Omental fat pad (tissue), 4 donors: ENCODE measurements around the gene MRGPRF. TPM values are rescaled to one million over a fixed set of nuclear protein-coding genes. Genes with fewer than 3 reads are reported as not detected.

Source experiments
- ATAC-seq: fragments of 150-250 bp; one replicate; pipeline ENCODE4 v1.9.1; 2016; ENCODE audit warnings: mild to moderate bottlenecking, moderate library complexity; ENCODE audit not compliant: low FRiP score
- DNase-seq: peaks from one replicate; pipeline ENCODE4 v3.0.0-alpha.2; 2019; ENCODE audit warnings: low spot score
- total RNA-seq, 4 donors: library from RNA; depleted of rRNA; stranded (reverse); fragments of >200 nt; gene quantifications; one replicate each; pipeline ENCODE4 v1.1.0, GENCODE V29; 2016
- TF ChIP-seq, protein P1 (sequence below), 3 donors: fragments of 450-650 bp; IDR thresholded peaks; one replicate each; pipeline ENCODE4 v1.5.1; 2016 to 2017; ENCODE audit warnings: antibody characterized with exemption in 3 of 3, mild to moderate bottlenecking in 3 of 3, moderate library complexity in 2 of 3

Gene MRGPRF
- total RNA-seq, 4 donors from 2014 or later: 27.8 to 59.4 (median 54.5) TPM

DNA sequence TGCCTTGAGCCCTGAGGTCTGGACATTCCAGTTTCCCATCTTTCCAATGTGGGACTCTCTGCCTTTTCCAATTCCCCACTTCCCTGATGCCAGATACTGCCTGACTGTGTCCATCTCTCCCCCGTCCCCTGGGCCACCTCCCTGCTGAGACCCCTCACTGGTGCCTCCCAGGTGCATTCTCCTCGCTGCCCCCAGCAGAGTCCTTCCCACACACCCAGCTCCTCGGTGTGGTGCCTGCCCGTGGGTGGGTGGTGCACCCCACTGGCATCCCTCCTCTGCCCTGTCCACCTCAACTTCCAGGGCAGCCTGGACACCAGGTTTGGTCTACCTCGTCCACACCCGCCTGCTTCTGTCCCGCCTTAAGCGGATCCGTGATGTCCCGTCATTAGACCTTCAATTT is 4.9 kb upstream of the MRGPRF start:
- DNase-seq (no peak), ATAC-seq (no peak)
- TF ChIP-seq, protein P1, sequence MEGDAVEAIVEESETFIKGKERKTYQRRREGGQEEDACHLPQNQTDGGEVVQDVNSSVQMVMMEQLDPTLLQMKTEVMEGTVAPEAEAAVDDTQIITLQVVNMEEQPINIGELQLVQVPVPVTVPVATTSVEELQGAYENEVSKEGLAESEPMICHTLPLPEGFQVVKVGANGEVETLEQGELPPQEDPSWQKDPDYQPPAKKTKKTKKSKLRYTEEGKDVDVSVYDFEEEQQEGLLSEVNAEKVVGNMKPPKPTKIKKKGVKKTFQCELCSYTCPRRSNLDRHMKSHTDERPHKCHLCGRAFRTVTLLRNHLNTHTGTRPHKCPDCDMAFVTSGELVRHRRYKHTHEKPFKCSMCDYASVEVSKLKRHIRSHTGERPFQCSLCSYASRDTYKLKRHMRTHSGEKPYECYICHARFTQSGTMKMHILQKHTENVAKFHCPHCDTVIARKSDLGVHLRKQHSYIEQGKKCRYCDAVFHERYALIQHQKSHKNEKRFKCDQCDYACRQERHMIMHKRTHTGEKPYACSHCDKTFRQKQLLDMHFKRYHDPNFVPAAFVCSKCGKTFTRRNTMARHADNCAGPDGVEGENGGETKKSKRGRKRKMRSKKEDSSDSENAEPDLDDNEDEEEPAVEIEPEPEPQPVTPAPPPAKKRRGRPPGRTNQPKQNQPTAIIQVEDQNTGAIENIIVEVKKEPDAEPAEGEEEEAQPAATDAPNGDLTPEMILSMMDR (IDR thresholded peaks at IDR 0.05): no peak

DNA sequence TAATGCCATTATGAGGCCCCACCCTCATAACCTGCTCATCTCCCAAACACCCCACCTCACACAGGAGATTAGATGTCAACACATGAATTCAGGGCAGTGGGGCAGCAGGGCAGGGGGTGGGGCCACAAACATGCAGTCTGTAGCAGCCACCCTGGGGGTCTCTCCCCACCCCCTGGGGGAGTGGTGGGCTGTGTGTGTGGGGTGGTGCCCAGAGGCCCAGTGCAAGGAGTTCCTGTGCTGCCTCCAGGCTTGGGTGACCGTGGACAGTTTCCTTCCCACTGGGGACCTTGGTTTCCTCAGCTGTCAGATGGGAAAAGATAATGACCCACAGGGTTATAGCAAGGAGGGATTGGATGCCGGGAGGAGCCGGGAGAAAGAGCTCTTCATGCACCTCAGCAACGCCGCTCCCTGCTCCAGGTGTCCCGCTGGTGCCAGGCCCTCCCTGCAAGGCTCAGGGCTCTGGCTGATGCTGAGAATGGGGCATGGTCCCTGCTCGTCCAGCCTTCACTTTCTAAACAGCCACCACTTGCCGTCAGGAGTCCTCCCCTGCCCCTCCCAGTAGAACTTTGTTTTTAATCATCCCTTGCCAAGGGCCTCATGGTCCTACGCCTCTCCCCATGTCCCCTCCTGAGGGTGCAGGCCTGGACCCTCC is 2.0 kb upstream of the MRGPRF start:
- ATAC-seq: no peak
- TF ChIP-seq, protein P1 (IDR thresholded peaks at IDR 0.05): no peak
- DNase-seq: no peak

DNA sequence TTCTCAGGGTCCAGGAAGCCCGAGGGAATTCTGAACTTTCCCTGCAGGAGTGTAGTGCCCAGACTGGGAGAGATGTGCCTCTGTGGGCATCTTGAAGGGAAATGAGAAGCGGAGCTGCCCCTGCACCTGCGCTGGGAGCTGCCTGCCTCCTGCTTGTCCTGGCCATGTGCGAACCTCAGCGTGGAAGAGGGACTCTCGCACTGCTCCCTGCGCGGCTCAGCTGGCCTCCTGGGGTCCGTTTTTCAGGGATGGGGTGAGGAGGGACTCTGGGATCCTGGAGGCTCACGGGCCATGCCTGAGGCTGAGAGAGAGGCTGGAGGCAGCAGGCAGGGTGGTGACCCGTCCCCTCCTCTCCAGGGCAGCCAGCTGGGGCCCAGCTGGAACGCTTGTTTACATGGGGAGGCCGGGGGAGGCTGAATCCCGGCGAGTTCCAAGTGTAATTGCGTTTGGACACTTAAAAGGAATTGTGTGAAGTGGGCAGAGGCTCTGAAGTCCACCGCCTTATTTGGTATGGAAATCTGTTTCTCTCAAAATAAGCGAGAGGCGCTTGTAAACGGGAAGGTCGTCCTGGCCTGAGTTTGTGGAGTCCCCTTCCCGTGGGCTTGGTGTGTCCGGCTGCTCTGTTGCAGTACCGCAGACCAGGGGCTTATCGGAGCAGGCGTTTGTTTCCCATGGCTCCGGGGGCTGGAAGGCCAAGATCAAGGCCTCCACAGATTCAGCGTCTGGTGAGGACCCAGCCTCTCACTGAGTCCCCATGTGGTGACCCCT is 1.2 kb upstream of the MRGPRF start:
- ATAC-seq (no peak), DNase-seq (no peak)
- TF ChIP-seq, protein P1 (IDR thresholded peaks at IDR 0.05): no peak

DNA sequence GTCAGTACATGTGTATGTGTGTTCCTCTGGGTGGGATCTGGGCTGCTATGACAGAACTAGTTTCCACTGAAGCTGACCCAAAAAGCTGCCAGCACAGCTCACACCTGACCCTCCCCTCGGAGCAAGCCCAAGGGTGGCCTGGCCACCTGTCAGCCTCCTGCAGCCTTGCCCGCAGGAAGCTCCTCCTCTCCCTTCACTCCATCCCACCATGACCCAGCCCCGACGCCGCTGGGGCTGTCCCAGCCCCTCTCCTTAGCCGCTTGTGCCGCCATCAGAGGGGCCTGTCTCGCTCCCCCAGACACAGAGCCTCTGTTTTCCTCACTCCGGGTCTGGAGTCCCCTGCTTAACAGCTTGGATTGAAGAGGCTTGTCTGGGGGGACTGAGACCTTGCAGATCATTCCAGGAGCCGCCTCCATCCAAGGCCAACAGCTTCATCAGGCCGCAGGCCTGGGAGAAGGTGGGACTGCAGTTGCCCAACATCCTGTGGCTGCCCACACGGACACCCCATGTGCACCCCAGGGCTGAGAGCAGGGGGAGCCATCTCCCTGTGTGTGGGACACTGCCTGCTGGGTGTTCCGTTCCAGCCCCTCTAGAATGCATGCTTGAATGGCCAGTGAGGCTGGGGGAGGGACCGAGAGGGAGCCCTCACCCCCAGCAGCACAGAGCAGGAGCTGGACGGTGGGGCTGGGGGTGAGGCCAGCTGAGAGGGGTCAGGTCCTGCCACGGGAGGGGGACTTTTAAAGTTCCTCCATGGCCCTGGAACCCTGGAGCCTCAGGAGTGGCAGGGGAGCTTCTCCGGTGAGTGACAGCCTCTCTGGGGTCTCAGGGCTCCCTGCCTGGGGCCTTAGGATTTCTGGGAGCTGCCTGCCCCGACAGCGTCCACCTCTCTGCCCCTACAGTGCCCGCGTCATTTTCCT is 696 bp downstream of the MRGPRF start:
- TF ChIP-seq, protein P1 (IDR thresholded peaks at IDR 0.05): no peak
- ATAC-seq (no peak), DNase-seq (no peak)

DNA sequence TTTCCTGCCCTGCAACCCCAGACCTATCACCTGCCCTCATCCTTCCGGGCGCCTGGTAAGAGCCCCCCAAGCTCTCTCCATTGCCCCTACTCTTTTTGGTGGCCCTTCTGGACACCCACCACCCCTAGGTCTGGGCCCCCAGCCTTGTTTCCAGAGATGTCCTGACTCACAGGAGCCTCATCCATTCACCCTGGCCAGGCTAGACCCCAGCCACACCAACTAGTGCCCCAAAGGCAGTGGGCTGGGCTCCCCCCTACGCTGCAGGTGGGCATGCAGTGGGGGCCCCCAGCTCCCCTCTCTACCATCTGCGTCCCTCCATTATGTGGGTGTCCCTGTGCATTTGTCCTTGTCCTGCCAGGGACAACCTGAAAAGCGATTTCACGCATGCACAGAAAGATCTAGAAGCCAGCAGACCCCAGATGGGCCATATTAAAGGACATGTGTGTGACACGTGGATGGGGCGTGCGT is 1.4 kb downstream of the MRGPRF start:
- TF ChIP-seq, protein P1 (IDR thresholded peaks at IDR 0.05): no peak
- DNase-seq: no peak
- no peak for ATAC-seq

DNA sequence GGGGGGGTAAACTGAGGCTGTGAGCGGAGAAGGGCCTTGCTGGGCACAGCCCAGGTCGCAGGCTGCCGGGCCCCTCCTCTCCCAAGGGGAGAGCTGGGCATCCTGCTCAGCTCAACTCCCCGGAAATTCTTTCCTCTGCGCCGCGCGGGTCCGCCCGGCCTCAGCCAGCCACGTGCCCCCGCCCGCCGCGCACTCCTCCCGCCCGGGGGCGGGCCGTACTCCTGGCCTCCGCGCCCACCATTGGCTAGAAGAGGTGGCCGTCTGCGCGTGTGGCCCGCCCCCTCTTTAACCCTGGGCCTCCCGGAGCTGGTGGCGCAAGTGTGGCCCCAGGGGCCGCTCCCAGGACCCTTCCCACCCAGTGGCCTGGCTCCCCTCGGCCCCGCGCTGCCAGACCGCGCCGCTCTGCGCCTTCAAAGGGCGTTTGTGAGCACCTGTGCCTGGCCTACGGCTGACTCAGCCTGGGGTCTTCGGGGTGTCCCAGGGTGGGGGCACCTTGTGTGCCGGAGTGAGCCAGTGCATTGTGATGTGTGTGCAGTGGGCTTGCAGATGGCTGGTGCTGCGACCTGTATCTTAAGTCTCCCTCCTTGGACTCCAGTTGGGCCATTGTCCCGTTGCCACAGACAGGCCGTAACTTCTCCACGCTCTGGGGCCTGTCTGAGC is 2.0 kb downstream of the MRGPRF start:
- no peak for DNase-seq
- ATAC-seq: peak; percentile 20
- TF ChIP-seq, protein P1 (IDR thresholded peaks at IDR 0.05): no peak
